ENCODE results near the gene ARHGEF17.

ARHGEF17 gene

DNA sequence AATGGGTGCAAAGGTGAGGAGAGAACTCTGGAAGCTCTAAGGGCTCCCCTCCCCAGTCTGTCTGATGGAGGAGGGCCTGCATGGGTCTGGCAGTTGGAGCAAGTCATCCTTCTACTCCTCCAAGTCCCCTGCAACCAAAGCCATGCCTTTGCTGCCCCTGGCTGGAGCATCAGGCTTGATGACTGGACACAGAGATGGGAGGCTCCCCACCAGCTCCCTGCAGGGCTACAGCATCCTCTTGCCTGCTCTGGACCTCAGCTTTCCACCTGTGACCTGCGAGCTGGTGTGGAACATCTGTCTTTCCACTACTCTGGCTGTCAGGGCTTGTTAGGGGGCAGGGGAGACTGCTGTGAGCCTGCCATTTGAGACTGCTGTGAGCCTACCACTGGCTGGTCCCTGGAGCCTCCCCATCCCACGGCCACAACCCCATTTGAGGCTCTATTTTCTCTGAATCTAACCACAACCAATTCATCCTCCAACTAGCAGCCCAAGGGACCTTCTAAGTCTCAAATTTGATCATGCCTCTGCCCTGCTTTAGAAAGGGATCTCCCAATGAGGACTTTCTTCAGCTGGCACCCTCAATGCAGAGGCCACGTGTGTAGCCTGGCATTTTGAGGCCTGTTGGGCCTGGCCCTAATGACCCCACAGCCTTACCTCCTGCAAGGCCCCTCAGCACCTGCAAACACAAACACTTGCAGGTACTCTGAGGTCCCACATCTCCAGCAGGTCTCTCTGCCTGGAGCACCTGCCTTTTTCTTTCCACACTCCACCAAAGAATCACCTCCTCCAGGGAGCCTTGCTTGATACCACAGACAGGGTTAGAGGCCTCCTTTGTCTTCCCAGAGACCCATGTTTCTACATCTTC is 26.0 kb upstream of the ARHGEF17 start:
- TF ChIP-seq, protein P1, sequence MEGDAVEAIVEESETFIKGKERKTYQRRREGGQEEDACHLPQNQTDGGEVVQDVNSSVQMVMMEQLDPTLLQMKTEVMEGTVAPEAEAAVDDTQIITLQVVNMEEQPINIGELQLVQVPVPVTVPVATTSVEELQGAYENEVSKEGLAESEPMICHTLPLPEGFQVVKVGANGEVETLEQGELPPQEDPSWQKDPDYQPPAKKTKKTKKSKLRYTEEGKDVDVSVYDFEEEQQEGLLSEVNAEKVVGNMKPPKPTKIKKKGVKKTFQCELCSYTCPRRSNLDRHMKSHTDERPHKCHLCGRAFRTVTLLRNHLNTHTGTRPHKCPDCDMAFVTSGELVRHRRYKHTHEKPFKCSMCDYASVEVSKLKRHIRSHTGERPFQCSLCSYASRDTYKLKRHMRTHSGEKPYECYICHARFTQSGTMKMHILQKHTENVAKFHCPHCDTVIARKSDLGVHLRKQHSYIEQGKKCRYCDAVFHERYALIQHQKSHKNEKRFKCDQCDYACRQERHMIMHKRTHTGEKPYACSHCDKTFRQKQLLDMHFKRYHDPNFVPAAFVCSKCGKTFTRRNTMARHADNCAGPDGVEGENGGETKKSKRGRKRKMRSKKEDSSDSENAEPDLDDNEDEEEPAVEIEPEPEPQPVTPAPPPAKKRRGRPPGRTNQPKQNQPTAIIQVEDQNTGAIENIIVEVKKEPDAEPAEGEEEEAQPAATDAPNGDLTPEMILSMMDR (conservative IDR thresholded peaks at IDR 0.05; ENCODE audit: low read depth, low read length), result no peak
- DNase-seq (ENCODE audit: low read depth), result no peak
- H3K4me3 ChIP-seq (ENCODE audit: low read depth, low read length), result no peak overlapping the region

DNA sequence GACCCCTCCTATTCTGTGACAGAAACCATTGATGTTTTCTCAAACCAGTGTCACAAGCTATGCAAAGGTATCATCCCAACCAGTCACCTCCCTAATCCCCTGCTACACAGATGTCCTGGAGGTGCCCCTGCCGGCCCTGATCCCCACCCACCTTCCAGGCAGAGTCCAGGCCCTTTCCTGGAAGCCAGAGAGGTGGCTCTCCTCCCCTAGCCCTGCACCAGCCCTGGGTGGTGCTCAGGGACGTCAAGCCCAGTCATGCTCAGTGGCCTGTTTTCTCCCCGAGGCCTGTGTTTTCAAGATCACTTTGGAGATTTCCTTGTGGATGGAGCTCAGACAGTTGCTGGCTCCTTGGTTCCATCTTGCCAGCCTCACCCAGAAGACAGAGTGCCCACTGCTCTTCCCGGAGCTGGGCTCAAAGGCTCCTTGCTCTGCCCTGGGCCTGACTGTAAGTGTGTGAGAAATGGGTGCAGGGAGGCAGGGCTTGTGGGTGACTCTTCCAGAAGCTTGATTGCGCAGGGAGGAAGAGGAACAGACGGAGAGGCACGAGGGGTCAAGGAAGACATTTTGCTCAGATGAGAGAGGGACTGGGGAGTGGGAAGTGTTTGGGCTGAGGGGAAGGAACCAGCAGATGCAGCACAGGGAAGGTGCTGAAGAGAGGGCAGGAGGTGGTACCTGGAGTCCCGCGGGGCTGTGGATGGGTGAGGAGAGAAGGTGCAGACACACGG is 24.6 kb upstream of the ARHGEF17 start:
- TF ChIP-seq, protein P1 (conservative IDR thresholded peaks at IDR 0.05; ENCODE audit: low read depth, low read length), result no peak
- DNase-seq (ENCODE audit: low read depth), result no peak
- H3K4me3 ChIP-seq (ENCODE audit: low read depth, low read length), result no peak overlapping the region

DNA sequence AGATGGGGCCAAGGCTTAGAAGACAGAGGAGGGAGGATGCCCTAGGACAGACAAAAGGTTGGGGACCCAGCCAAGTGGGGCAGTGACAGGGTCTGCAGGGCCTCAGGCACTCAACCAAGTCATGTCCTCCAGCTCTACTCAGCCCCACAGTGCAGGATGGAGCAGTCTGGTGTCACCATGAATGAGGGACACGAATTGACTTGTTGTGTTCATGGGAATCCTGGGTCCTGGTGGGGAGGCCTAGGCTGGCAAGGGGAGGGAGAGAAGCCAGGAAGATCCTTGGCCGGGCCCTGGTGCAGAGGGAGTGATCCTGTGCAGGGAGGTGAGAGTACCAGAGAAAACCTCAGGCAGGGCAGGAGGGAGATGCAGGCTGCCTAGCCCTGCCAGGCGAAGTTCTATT is 24.0 kb upstream of the ARHGEF17 start:
- H3K4me3 ChIP-seq (ENCODE audit: low read depth, low read length), result no peak overlapping the region
- TF ChIP-seq, protein P1 (conservative IDR thresholded peaks at IDR 0.05; ENCODE audit: low read depth, low read length), result no peak
- DNase-seq (ENCODE audit: low read depth), result no peak

DNA sequence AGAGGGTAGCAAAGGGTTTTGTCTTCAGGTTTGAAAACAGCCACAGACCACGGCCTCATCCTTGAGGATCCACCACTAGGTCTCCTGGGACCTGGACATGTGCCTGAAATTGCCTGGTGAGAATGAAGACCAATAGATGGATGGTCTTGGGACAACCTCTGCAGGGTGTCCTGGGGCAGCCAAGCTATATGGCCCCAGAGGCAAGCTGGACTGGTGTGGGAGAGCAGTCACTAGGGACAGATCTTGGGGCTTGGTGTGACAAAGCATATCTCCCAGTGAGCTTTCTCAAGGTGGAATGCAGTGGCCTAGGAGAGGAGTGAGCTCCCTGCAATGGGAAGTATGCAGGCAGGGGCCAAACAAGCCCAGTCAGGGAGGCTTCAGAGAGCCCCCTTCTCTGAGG is 22.4 kb upstream of the ARHGEF17 start:
- DNase-seq (ENCODE audit: low read depth), result no peak
- no peak overlapping the region for H3K4me3 ChIP-seq (ENCODE audit: low read depth, low read length)
- TF ChIP-seq, protein P1 (conservative IDR thresholded peaks at IDR 0.05; ENCODE audit: low read depth, low read length), result no peak

DNA sequence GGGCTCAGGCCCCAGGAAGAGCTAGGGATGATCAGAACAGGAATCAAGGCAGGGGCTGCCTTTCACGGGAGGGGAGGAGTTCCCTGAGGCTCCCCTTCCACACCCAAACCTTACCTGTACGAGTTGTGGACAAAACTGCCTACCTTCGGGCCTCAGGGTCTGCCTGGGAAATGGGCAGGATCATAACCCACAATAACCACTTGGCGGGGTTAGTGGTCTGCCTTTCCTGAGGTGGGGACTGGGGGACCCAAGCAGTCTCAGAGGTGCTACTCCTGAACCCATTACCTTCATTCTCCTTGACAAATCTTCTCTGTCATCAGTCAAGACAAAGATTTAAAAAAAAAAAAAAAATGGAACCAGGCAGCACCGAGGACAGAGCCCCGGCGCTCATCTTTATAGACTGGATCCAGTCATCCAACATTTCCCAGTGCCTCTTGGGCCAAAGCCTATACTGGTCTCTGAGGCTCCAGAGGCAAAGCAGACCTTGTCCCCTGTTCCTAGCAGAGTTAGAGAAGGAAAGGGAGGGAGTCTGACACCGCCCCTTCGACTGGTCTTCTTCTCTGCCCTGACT is 21.8 kb upstream of the ARHGEF17 start:
- TF ChIP-seq, protein P1 (conservative IDR thresholded peaks at IDR 0.05; ENCODE audit: low read depth, low read length), result peak; percentile 14
- no peak for DNase-seq (ENCODE audit: low read depth)
- H3K4me3 ChIP-seq (ENCODE audit: low read depth, low read length), result no peak overlapping the region

DNA sequence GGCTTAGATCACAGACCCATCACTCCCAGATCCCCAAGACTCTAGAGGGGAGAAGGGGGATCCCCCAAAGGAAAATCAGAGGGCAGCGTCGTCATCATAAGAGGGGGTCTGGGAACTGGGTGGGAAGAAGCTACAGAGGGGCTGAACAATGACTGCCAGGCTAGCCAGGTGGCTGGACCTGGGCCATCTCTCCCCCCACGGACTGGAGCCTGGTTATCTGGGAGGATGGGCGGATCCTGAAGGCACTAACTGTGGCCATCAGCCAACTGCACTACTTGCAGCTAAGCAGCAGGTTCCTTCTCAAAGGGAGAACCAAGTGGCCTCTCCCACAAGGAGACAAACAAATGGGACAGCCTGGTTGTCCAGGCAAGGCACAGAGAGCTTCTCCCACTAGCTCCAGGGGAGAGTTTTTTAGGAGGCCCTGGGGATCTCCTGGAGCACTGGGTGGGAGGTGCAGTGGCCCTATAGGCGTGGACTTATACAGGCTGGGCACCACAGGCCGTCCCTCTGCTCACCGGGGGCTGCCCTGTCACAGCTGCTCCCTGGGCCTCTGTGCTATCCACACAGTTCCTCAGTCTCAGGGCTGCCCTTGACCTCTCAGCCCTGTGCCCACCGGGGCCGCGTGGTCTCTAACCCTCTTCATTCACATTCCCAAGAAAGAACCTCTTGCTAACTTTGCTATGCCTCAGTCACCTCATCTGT is 20.5 kb upstream of the ARHGEF17 start:
- TF ChIP-seq, protein P1 (conservative IDR thresholded peaks at IDR 0.05; ENCODE audit: low read depth, low read length), result no peak
- no peak for DNase-seq (ENCODE audit: low read depth)
- no peak overlapping the region for H3K4me3 ChIP-seq (ENCODE audit: low read depth, low read length)

All from choroid plexus epithelial cell (primary cell).